HepG2 (cell line): ENCODE data around the gene TXNIP. TPM values are rescaled to one million over a fixed set of nuclear protein-coding genes. Genes with fewer than 3 reads are reported as not detected.

Experiments used
- ATAC-seq: fragments of 200-7000 bp; cut with Tn5 transposase; 3 replicates; pipeline ENCODE4 v1.9.1; 2020; ENCODE audit warnings: mild to moderate bottlenecking, moderate library complexity
- BruUV-seq: library from RNA; stranded (reverse); fragments of 400-500 nt; replicated peaks from 2 replicates; lab custom pipeline; 2021; lab: Mats Ljungman, UMichigan
- CTCF ChIA-PET: fragments of 300-600 bp; formaldehyde crosslinking; extraction: SDS; loops from one replicate; lab custom pipeline; 2021; ENCODE audit warnings: low total read pairs, inconsistent platforms, low intra/inter-chr PET ratio; lab: Yijun Ruan, JAX
- POLR2A ChIA-PET: fragments of 350-600 bp; sonication (Branson Sonifier 250); formaldehyde crosslinking; loops from one replicate; lab custom pipeline; 2020; ENCODE audit warnings: antibody characterized with exemption, inconsistent platforms; lab: Yijun Ruan, JAX
- DNase-seq: peaks from one replicate; pipeline ENCODE4 v3.0.0-alpha.2; 2015; ENCODE audit warnings: low spot score
- FAIRE-seq: peaks from 3 replicates; lab custom pipeline; 2011; peaks lifted over from hg19 to GRCh38; lab: Jason Lieb, UNC
- H2AFZ ChIP-seq: one replicate; pipeline ENCODE4 v1.6.1; 2011; ENCODE audit warnings: low read length, inconsistent platforms
- H3K27ac ChIP-seq: fragments of 300-600 bp; 3 replicates; pipeline ENCODE4 v1.8.0; 2011; ENCODE audit warnings: mixed run types, mild to moderate bottlenecking, mixed read lengths, low read length, inconsistent platforms; ENCODE audit not compliant: insufficient read depth; ENCODE audit errors: extremely low read length
- H3K27me3 ChIP-seq, 2 experiments: fragments of 200-600 bp in 1 of 2; 2 replicates in 1 of 2; 3 replicates in 1 of 2; pipeline versions ENCODE4 v1.6.0 to v1.8.0; 2011; ENCODE audit warnings: low read length in 2 of 2, mild to moderate bottlenecking in 2 of 2, moderate library complexity in 2 of 2, inconsistent platforms in 1 of 2; ENCODE audit not compliant: insufficient read depth in 2 of 2, control insufficient read depth in 1 of 2
- H3K36me3 ChIP-seq, 2 experiments: fragments of 200-600 bp in 1 of 2; replicated peaks in 1 of 2; 2 replicates in 1 of 2; 3 replicates in 1 of 2; pipeline versions ENCODE4 v1.5.1 to v1.8.0; 2011; ENCODE audit warnings: low read length in 2 of 2, inconsistent platforms in 1 of 2; ENCODE audit not compliant: insufficient read depth in 2 of 2, control insufficient read depth in 1 of 2
- H3K4me1 ChIP-seq: 2 replicates; pipeline ENCODE4 v1.5.1; 2012; ENCODE audit warnings: low read length, inconsistent platforms; ENCODE audit not compliant: insufficient read depth
- H3K4me2 ChIP-seq: 2 replicates; pipeline ENCODE4 v1.6.0; 2011; ENCODE audit warnings: low read depth, low read length, inconsistent platforms
- H3K4me3 ChIP-seq, 3 experiments: fragments of 200-600 bp in 1 of 3; sonication (generic), shearing (Covaris generic) in 1 of 3; replicated peaks in 1 of 3; 2 replicates each; pipeline ENCODE4 v1.5.1; 2011 to 2016; ENCODE audit warnings: low read length in 3 of 3, inconsistent platforms in 2 of 3, low read depth in 2 of 3, mild to moderate bottlenecking in 2 of 3, control low read depth in 1 of 3, mixed read lengths in 1 of 3; ENCODE audit not compliant: insufficient read depth in 1 of 3
- H3K79me2 ChIP-seq: one replicate; pipeline ENCODE4 v1.6.1; 2011; ENCODE audit warnings: low read length, inconsistent platforms; ENCODE audit not compliant: insufficient read depth
- H3K9ac ChIP-seq: 2 replicates; pipeline ENCODE4 v1.6.0; 2011; ENCODE audit warnings: mild to moderate bottlenecking, low read depth, low read length, inconsistent platforms; ENCODE audit not compliant: insufficient read depth
- H3K9me3 ChIP-seq: 2 replicates; pipeline ENCODE4 v1.5.1; 2012; ENCODE audit warnings: mild to moderate bottlenecking, low read length
- H4K20me1 ChIP-seq: 2 replicates; pipeline ENCODE4 v1.6.0; 2011; ENCODE audit warnings: inconsistent platforms, mild to moderate bottlenecking, low read length, moderate library complexity; ENCODE audit not compliant: insufficient read depth
- ATF4 ChIP-seq, 2 experiments: fragments of 450-650 bp in 1 of 2; sonication (generic) in 1 of 2; formaldehyde crosslinking; IDR thresholded peaks; 2 replicates each; pipeline versions ENCODE4 v1.5.0 to v1.8.0; 2020 to 2022; ENCODE audit warnings: mild to moderate bottlenecking in 1 of 2, missing genetic modification reagents in 1 of 2
- BCL6 ChIP-seq: IDR thresholded peaks from 2 replicates; pipeline ENCODE4 v1.6.1; 2016; ENCODE audit warnings: missing genetic modification reagents, missing compliant biosample characterization
- CREB1 ChIP-seq, 2 experiments: fragments of 450-650 bp in 1 of 2; IDR thresholded peaks; 2 replicates each; pipeline ENCODE4 v1.6.1; 2016 to 2017; ENCODE audit warnings: control low read depth in 1 of 2, mild to moderate bottlenecking in 1 of 2, missing compliant biosample characterization in 1 of 2, missing genetic modification characterization in 1 of 2
- IKZF4 ChIP-seq: sonication (generic); formaldehyde crosslinking; IDR thresholded peaks from 2 replicates; pipeline ENCODE4 v1.5.1; 2020; ENCODE audit warnings: borderline replicate concordance, mild to moderate bottlenecking, low read depth, missing genetic modification reagents; ENCODE audit errors: not compliant biosample characterization
- KLF12 ChIP-seq: sonication (generic); formaldehyde crosslinking; IDR thresholded peaks from 2 replicates; pipeline ENCODE4 v1.4.0; 2020; ENCODE audit warnings: missing genetic modification reagents, borderline replicate concordance
- KLF16 ChIP-seq, 2 experiments: sonication (generic) in 1 of 2; formaldehyde crosslinking in 1 of 2; IDR thresholded peaks; 2 replicates each; pipeline versions ENCODE4 v1.6.1 to v1.8.0; 2016 to 2023; ENCODE audit warnings: missing genetic modification reagents in 2 of 2, missing compliant biosample characterization in 1 of 2
- NFIC ChIP-seq: IDR thresholded peaks from 2 replicates; pipeline ENCODE4 v1.6.1; 2012; ENCODE audit warnings: mild to moderate bottlenecking, low read length, inconsistent platforms
- NFYC ChIP-seq: IDR thresholded peaks from 2 replicates; pipeline ENCODE4 v1.6.1; 2016; ENCODE audit warnings: missing genetic modification reagents, missing compliant biosample characterization
- SOX5 ChIP-seq: IDR thresholded peaks from 2 replicates; pipeline ENCODE4 v1.6.1; 2016; ENCODE audit warnings: borderline replicate concordance
- SP2 ChIP-seq: sonication (generic); formaldehyde crosslinking; IDR thresholded peaks from 2 replicates; pipeline ENCODE4 v1.5.1; 2020; ENCODE audit warnings: mild to moderate bottlenecking, missing genetic modification reagents
- STAT5B ChIP-seq: sonication (generic); formaldehyde crosslinking; IDR thresholded peaks from 2 replicates; pipeline ENCODE4 v1.4.0; 2020; ENCODE audit warnings: missing genetic modification reagents
- ZFY ChIP-seq: sonication (generic); formaldehyde crosslinking; IDR thresholded peaks from 2 replicates; pipeline ENCODE4 v1.4.0; 2020; ENCODE audit warnings: missing genetic modification reagents
- ZNF124 ChIP-seq: sonication (generic); formaldehyde crosslinking; IDR thresholded peaks from 2 replicates; pipeline ENCODE4 v1.4.0; 2020; ENCODE audit warnings: missing genetic modification reagents
- ZNF441 ChIP-seq: sonication (generic); formaldehyde crosslinking; IDR thresholded peaks from 2 replicates; pipeline ENCODE4 v1.7.0; 2021; ENCODE audit warnings: missing genetic modification reagents, borderline replicate concordance
- ZNF510 ChIP-seq: sonication (generic); formaldehyde crosslinking; IDR thresholded peaks from 2 replicates; pipeline ENCODE4 v1.4.0; 2020; ENCODE audit warnings: low read depth, mild to moderate bottlenecking, missing genetic modification reagents
- ZNF557 ChIP-seq: sonication (generic); formaldehyde crosslinking; IDR thresholded peaks from 2 replicates; pipeline ENCODE4 v1.4.0; 2020; ENCODE audit warnings: missing genetic modification reagents
- ZNF724P ChIP-seq: sonication (generic); formaldehyde crosslinking; IDR thresholded peaks from 2 replicates; pipeline ENCODE4 v1.8.0; 2022; ENCODE audit warnings: missing genetic modification reagents, borderline replicate concordance
- ZNF879 ChIP-seq: sonication (generic); formaldehyde crosslinking; IDR thresholded peaks from 2 replicates; pipeline ENCODE4 v1.8.1; 2023; ENCODE audit warnings: missing genetic modification reagents
- WGBS: methylation state at CpG from one replicate; pipeline ENCODE4 v1.1.6; 2017; ENCODE audit warnings: low lambda C conversion rate; 5-methylcytosine and 5-hydroxymethylcytosine counted together
- in situ Hi-C: cut with HindIII; loops from 2 replicates; pipeline ENCODE4 v1.10.0; 2017; ENCODE audit warnings: low pct_unique_long_range_greater_than_20kb; ENCODE audit not compliant: extremely low pct_ligation_motif_present
- intact Hi-C: fragments of 100-400 bp; cut with micrococcal nuclease; formaldehyde crosslinking; loops from one replicate; pipeline ENCODE4 v1.10.0; 2022; ENCODE audit not compliant: unreplicated experiment
- polyA plus RNA-seq, 8 experiments: library from polyadenylated mRNA; depleted of rRNA in 3 of 8; stranded (reverse) in 7 of 8; unstranded in 1 of 8; fragments of >200 nt; fragmentation: Illumina TruSeq in 4 of 8; extraction: Trizol in 4 of 8; gene quantifications; 2 replicates each; pipeline versions ENCODE4 v1.2.1 to v1.2.3, GENCODE V29; 2011 to 2016; ENCODE audit warnings: low read depth in 4 of 8, missing spikeins in 1 of 8, mixed read lengths in 1 of 8; ENCODE audit not compliant: insufficient read depth in 1 of 8
- total RNA-seq, 5 experiments: library from RNA; depleted of rRNA; stranded (reverse); fragments of >200 nt; fragmentation: Illumina TruSeq; extraction: Trizol; gene quantifications; 2 replicates each; pipeline ENCODE4 v1.2.3, GENCODE V29; 2016; ENCODE audit warnings: low read depth in 1 of 5
- TF ChIP-seq, protein P1 (sequence below): IDR thresholded peaks from 2 replicates; pipeline ENCODE4 v1.6.1; 2016; ENCODE audit warnings: low read depth, borderline replicate concordance
- TF ChIP-seq, protein P2 (sequence below): sonication (generic); formaldehyde crosslinking; IDR thresholded peaks from 2 replicates; pipeline ENCODE4 v1.8.0; 2022; ENCODE audit warnings: missing genetic modification reagents, mild to moderate bottlenecking, moderate library complexity, borderline replicate concordance

Gene TXNIP
- total and polyA plus RNA-seq, 2 of the 13 experiments (the other 11 are each of a cell fraction or from before 2014, with no cell fraction given), result 24.4 to 237 TPM

DNA sequence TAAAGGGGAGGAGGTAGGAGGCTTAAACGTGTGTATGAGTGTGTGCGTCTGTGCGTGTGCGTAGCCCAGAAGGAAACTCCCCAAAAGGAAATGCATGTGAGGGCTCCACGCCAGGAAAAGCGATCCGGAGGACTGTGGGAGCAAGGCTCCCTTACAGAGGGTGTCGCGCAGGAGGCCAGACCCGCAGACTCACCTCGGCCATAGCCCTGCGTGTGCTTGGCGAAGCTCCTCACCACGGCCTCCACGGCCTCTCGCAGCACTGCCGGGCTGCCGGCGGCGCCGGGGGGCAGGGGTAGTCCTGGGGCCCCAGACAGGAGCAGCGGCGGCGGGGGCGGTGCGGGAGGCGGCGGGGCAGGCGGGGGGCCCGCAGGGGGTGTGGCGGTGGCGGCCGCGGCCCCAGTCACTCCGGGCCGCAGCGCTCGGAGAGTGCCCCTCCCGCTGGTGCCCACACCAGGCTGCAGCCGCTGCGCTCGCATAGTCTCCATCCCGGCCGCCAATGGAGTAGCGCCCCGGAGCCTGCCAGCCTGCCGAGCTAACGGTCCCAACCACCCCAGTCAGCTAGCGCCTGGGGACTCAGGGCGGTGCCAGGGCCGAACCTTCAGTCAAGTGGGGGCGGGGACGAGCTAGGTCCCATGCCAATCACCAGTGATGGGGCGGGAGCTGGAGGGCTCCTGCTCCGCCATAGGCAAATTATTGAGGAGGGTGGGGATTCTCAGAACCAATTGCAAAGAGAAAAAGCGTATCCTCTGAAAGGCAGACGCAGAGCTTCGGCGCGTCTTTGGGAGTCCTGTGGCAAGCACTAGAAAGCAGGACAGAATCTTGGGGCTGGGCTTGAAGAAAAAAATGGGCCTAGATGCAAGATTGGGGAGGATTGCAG lies 38.7 kb downstream of the TXNIP start, which contains the start of gene LIX1L:
Gene LIX1L (minus strand): TSS at position 575 of the 877 bp plus-strand sequence. CDS start 90 bp downstream, at position 485.
- no TSS peak for BruUV-seq
- FAIRE-seq, result peak; percentile 68
- Histone ChIP-seq H3K9ac (peak within 1 kb of the TSS; percentile 80), H3K79me2 (peaks cover 23% of the 10 kb centered on the region), H3K27me3 (peaks cover 0 to 25% of the 10 kb centered on the region in 2 experiments; a peak in 3 of 5 replicates), H2AFZ (peak within 1 kb of the TSS; percentile 78), H3K9me3 (no peaks in the 10 kb centered on the region), H4K20me1 (no peaks in the 10 kb centered on the region), H3K4me1 (peaks cover 72% of the 10 kb centered on the region), H3K36me3 (no peaks in the 10 kb centered on the region), H3K27ac (peak within 1 kb of the TSS; percentile 61), H3K4me2 (peak within 1 kb of the TSS; percentile 95), H3K4me3 (peak within 1 kb of the TSS; percentile 73 to 89 (median 80))
- ATAC-seq, result peak; percentile 89
- ChIA-PET CTCF (no interaction called here), POLR2A (interaction anchor here (0.7 to 6.2 kb wide), 13 partner anchors 8 to 112 kb away, joined by 3 to 84 read pairs (median 3); partner anchors contain the start of genes NUDT17, PEX11B, PIAS3 and RBM8A)
- in situ Hi-C loops, result no loop called here
- intact Hi-C loops, result loop anchor here (5.0 kb wide), 1 partner anchor 65 kb away; no protein-coding TSS in a partner anchor
- under 1% methylated on average over 14 of the region's 60 CpGs for WGBS
- DNase-seq, result peak; percentile 91
- TF ChIP-seq KLF12 (CRISPR knock-in tag) (0 out of 2 replicates have a peak, but pooled peaks have one; percentile 72), SP2 (CRISPR knock-in tag) (peak; percentile 87), ZFY (CRISPR knock-in tag) (peak; percentile 66), ZNF124 (CRISPR knock-in tag) (0 out of 2 replicates have a peak, but pooled peaks have one; percentile 16), SOX5 (CRISPR knock-in tag) (no peak), ZNF441 (CRISPR knock-in tag) (peak; percentile 24; the same call in 1 of the 2 replicates), KLF16 (CRISPR knock-in tag; IDR thresholded peaks at IDR 0.05) (peak in 1 of 2 experiments; percentile 76; a peak in 2 of 4 replicates), IKZF4 (CRISPR knock-in tag) (peak; percentile 17), STAT5B (CRISPR knock-in tag) (no peak), NFYC (CRISPR knock-in tag) (peak; percentile 81), BCL6 (0 out of 2 replicates have a peak, but pooled peaks have one; percentile 16), NFIC (no peak), CREB1 (IDR thresholded peaks at IDR 0.05) (peak; percentile 28; the same call in 1 of the 2 replicates), CREB1 (CRISPR knock-in tag; IDR thresholded peaks at IDR 0.05) (no peak), ZNF724P (CRISPR knock-in tag) (0 out of 2 replicates have a peak, but pooled peaks have one; percentile 42), ATF4 (CRISPR knock-in tag; IDR thresholded peaks at IDR 0.05) (0 out of 4 replicates have a peak, but pooled peaks of 1 of the 2 experiments have one; percentile 17), ZNF557 (CRISPR knock-in tag) (no peak; the same call in 1 of the 2 replicates), ZNF510 (CRISPR knock-in tag) (no peak), ZNF879 (CRISPR knock-in tag) (0 out of 2 replicates have a peak, but pooled peaks have one; percentile 39)
- TF ChIP-seq, protein P1, sequence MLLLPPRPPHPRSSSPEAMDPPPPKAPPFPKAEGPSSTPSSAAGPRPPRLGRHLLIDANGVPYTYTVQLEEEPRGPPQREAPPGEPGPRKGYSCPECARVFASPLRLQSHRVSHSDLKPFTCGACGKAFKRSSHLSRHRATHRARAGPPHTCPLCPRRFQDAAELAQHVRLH (CRISPR knock-in tag), result 0 out of 2 replicates have a peak, but pooled peaks have one; percentile 13
- TF ChIP-seq, protein P2, sequence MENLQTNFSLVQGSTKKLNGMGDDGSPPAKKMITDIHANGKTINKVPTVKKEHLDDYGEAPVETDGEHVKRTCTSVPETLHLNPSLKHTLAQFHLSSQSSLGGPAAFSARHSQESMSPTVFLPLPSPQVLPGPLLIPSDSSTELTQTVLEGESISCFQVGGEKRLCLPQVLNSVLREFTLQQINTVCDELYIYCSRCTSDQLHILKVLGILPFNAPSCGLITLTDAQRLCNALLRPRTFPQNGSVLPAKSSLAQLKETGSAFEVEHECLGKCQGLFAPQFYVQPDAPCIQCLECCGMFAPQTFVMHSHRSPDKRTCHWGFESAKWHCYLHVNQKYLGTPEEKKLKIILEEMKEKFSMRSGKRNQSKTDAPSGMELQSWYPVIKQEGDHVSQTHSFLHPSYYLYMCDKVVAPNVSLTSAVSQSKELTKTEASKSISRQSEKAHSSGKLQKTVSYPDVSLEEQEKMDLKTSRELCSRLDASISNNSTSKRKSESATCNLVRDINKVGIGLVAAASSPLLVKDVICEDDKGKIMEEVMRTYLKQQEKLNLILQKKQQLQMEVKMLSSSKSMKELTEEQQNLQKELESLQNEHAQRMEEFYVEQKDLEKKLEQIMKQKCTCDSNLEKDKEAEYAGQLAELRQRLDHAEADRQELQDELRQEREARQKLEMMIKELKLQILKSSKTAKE (CRISPR knock-in tag), result peak; percentile 61; the same call in 1 of the 2 replicates
